Ectodermal cell (in vitro differentiated cells): ENCODE data around the gene HIF1A.
"Not testable (repeated sequence)": the region's sequence is repeated elsewhere in the genome, so short reads cannot be mapped to it uniquely, and the experiment has no call there.

Source experiments
- H3K27ac ChIP-seq: 2 replicates; pipeline ENCODE4 v1.7.0; 2013; ENCODE audit warnings: mild to moderate bottlenecking, low read depth, low read length; ENCODE audit not compliant: insufficient read depth, poor library complexity, severe bottlenecking
- H3K27me3 ChIP-seq: 2 replicates; pipeline ENCODE4 v1.7.0; 2013; ENCODE audit warnings: mild to moderate bottlenecking, low read length; ENCODE audit not compliant: insufficient read depth, control insufficient read depth, poor library complexity, severe bottlenecking
- H3K36me3 ChIP-seq: one replicate; pipeline ENCODE4 v1.7.0; 2013; ENCODE audit warnings: low read length; ENCODE audit not compliant: control insufficient read depth, insufficient read depth
- H3K4me1 ChIP-seq: one replicate; pipeline ENCODE4 v1.7.0; 2013; ENCODE audit warnings: low read length; ENCODE audit not compliant: control insufficient read depth, insufficient read depth
- H3K4me3 ChIP-seq: 2 replicates; pipeline ENCODE4 v1.7.0; 2013; ENCODE audit warnings: low read depth, low read length, control low read depth; ENCODE audit not compliant: insufficient read depth
- H3K9me3 ChIP-seq: 2 replicates; pipeline ENCODE4 v1.7.0; 2013; ENCODE audit warnings: mild to moderate bottlenecking, low read length, moderate library complexity; ENCODE audit not compliant: control insufficient read depth
- WGBS, 2 experiments: methylation state at CpG; one replicate each; pipeline ENCODE4 v1.1.7; 2013; ENCODE audit warnings: missing lambda C conversion rate in 2 of 2; 5-methylcytosine and 5-hydroxymethylcytosine counted together

HIF1A gene

DNA sequence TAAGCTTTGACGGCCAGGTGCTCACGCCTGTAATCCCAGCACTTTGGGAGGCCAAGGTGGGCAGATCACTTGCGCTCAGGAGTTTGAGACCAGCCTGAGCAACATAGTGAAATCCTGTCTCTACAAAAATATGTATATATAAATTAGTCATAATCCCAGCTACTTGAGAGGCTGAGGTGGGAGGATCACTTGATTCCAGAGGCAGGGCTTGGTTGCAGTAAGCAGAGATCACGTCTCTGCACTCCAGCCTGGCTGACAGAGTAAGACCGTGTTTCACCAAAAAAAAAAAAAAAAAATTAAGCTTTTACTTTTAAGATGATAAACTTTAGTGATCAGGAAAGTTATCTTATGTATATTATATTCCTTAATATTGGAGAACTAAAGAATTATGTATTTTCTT lies 48.9 kb downstream of the HIF1A start:
- no peak overlapping the region for H3K4me3 ChIP-seq
- H3K36me3 ChIP-seq, result peaks cover 30% of the 10 kb centered on the region
- no peak overlapping the region for H3K27ac ChIP-seq
- H3K27me3 ChIP-seq, result no peaks in the 10 kb centered on the region
- 94% methylated on average over 4 of the region's 5 CpGs for WGBS, 2 experiments
- H3K9me3 ChIP-seq, result no peaks in the 10 kb centered on the region
- H3K4me1 ChIP-seq, result no peaks in the 10 kb centered on the region

DNA sequence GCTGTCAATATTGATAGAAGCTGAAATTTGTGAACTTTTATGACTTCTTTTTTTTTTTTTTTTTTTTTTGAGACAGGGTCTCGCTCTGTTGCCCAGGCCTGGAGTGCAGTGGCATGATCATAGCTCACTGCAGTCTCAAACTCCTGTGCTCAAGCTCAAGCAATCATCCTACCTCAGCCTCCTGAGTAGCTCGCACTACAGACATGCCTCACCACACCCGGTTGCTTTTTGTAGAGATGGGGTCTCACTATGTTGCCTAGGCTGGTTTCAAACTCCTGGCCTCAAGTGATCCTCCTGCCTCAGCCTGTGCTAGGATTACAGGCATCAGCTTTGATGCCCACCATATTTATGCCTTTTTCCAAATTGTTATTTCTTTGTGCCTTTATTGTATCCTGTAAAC lies 51.0 kb downstream of the HIF1A start:
- peaks cover 30% of the 10 kb centered on the region for H3K36me3 ChIP-seq

DNA sequence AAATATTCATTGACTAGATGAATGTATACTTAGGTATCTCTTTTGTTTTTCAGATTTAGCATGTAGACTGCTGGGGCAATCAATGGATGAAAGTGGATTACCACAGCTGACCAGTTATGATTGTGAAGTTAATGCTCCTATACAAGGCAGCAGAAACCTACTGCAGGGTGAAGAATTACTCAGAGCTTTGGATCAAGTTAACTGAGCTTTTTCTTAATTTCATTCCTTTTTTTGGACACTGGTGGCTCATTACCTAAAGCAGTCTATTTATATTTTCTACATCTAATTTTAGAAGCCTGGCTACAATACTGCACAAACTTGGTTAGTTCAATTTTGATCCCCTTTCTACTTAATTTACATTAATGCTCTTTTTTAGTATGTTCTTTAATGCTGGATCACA lies 51.6 kb downstream of the HIF1A start:
- Histone ChIP-seq H3K4me1 (no peaks in the 10 kb centered on the region), H3K4me3 (no peak overlapping the region), H3K9me3 (no peaks in the 10 kb centered on the region), H3K27ac (no peak overlapping the region), H3K27me3 (no peaks in the 10 kb centered on the region), H3K36me3 (peaks cover 30% of the 10 kb centered on the region)

More for the DNA sequence above, 51.0 kb downstream of the HIF1A start:
- not testable (repeated sequence) for H3K27me3 ChIP-seq, H3K27ac ChIP-seq, H3K4me1 ChIP-seq, H3K4me3 ChIP-seq, H3K9me3 ChIP-seq
- 91 to 96% methylated on average over 3 of the region's 3 CpGs for WGBS, 2 experiments

DNA sequence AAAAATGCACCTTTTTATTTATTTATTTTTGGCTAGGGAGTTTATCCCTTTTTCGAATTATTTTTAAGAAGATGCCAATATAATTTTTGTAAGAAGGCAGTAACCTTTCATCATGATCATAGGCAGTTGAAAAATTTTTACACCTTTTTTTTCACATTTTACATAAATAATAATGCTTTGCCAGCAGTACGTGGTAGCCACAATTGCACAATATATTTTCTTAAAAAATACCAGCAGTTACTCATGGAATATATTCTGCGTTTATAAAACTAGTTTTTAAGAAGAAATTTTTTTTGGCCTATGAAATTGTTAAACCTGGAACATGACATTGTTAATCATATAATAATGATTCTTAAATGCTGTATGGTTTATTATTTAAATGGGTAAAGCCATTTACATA lies 52.0 kb downstream of the HIF1A start:
- WGBS, 2 experiments, result 93 to 100% methylated on average over 1 to 2 of the region's 3 CpGs
- no peaks in the 10 kb centered on the region for H3K9me3 ChIP-seq
- H3K4me3 ChIP-seq, result no peak overlapping the region
- no peaks in the 10 kb centered on the region for H3K27me3 ChIP-seq
- H3K36me3 ChIP-seq, result peaks cover 27% of the 10 kb centered on the region
- no peak overlapping the region for H3K27ac ChIP-seq
- no peaks in the 10 kb centered on the region for H3K4me1 ChIP-seq

DNA sequence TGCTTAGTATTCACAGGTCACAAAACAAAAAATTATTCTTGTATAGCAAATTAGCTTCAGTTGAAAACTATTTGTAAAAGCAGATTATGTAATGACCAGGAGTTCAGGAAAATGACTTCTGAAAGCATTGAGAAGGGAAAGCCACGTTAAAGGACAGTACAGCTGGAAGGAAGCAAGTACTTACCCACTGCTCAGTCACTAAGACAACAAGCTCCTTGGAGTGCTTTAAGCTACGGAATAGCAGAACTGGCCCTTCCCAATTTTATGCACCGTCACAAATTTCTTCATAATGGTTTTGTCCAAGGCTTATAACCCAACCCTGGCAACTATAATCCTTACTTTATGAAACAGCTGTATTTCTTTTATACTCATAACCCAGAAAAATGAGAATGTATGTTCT lies 54.0 kb downstream of the HIF1A start:
- no peak overlapping the region for H3K4me3 ChIP-seq
- 91% methylated on average over 3 of the region's 3 CpGs for WGBS, 2 experiments

DNA sequence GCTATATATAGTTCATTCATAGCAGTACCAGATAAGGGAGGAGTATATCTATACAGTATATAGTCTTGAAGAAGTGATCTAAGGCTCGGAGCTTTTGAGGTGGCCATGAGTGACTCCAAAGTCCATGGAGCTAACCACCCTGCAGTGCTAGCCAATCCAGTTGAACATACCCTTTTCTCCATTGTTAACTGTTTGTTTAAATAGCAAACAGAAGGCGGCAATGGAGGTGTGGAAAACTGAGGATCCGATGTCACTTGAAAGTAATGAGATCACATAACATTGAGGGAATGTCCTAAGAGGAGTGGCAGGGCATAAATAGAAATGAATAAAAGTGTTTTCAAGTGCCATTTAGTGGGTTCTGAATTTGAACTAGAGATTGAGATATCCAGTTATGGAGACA lies 54.6 kb downstream of the HIF1A start:
- H3K27me3 ChIP-seq, result no peaks in the 10 kb centered on the region
- H3K4me1 ChIP-seq, result no peaks in the 10 kb centered on the region
- H3K9me3 ChIP-seq, result no peaks in the 10 kb centered on the region
- H3K4me3 ChIP-seq, result no peak overlapping the region
- no peak overlapping the region for H3K27ac ChIP-seq
- peaks cover 13% of the 10 kb centered on the region for H3K36me3 ChIP-seq
- 73 to 76% methylated on average over 3 of the region's 3 CpGs for WGBS, 2 experiments

More for the DNA sequence above, 54.0 kb downstream of the HIF1A start:
- no peaks in the 10 kb centered on the region for H3K27me3 ChIP-seq
- no peaks in the 10 kb centered on the region for H3K4me1 ChIP-seq
- H3K27ac ChIP-seq, result no peak overlapping the region
- peaks cover 19% of the 10 kb centered on the region for H3K36me3 ChIP-seq
- H3K9me3 ChIP-seq, result no peaks in the 10 kb centered on the region

- Histone ChIP-seq H3K9me3 (no peaks in the 10 kb centered on the region), H3K4me3 (peak overlapping the region; percentile 20), H3K27ac (no peak overlapping the region), H3K36me3 (peaks cover 9% of the 10 kb centered on the region), H3K4me1 (no peaks in the 10 kb centered on the region), H3K27me3 (no peaks in the 10 kb centered on the region)
- WGBS, 2 experiments, result 66 to 72% methylated on average over 52 to 54 of the region's 54 CpGs
These were observed 55.6 kb downstream of the HIF1A start for GRCh38 chr14:61750708-61751474.

GRCh38 chr14:61751475-61751989 lies 56.2 kb downstream of the HIF1A start:
- no peak overlapping the region for H3K4me3 ChIP-seq
- WGBS, 2 experiments, result 86 to 87% methylated on average over 7 to 8 of the region's 8 CpGs
- no peaks in the 10 kb centered on the region for H3K4me1 ChIP-seq
- H3K27ac ChIP-seq, result no peak overlapping the region
- H3K36me3 ChIP-seq, result peaks cover 9% of the 10 kb centered on the region
- no peaks in the 10 kb centered on the region for H3K27me3 ChIP-seq
- no peaks in the 10 kb centered on the region for H3K9me3 ChIP-seq

GRCh38 chr14:61752626-61753025 lies 57.3 kb downstream of the HIF1A start:
- Histone ChIP-seq H3K27me3 (no peaks in the 10 kb centered on the region), H3K9me3 (no peaks in the 10 kb centered on the region), H3K4me1 (no peaks in the 10 kb centered on the region), H3K27ac (no peak overlapping the region), H3K4me3 (no peak overlapping the region), H3K36me3 (peaks cover 1% of the 10 kb centered on the region)
- 90 to 93% methylated on average over 4 of the region's 4 CpGs for WGBS, 2 experiments

DNA sequence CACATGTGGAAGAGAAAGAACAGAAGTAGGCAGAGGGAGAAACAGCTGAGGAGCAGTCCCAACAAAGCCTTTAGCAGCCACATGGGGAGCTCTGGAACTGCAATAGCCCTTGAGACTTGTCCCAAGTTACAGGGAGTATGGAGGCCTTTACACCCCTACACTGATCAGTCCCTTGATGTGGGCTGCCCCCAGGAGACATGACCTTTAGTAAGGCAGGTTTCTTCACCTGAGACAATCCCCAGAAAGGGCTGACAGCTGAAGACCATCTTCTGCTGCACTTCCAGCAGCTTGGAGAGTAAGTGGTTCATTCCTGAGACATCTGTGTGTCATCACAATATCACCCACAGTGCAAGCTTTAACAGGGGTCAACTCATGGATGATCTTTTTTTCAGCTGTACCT lies 58.3 kb downstream of the HIF1A start:
- H3K36me3 ChIP-seq, result no peaks in the 10 kb centered on the region
- no peaks in the 10 kb centered on the region for H3K4me1 ChIP-seq
- H3K27ac ChIP-seq, result no peak overlapping the region
- H3K27me3 ChIP-seq, result no peaks in the 10 kb centered on the region
- no peaks in the 10 kb centered on the region for H3K9me3 ChIP-seq
- no peak overlapping the region for H3K4me3 ChIP-seq
